ENCODE measurements around the gene ASB1. TPM values are rescaled to one million over a fixed set of nuclear protein-coding genes. Genes with fewer than 3 reads are reported as not detected.
A peak's percentile ranks its signal among the peaks of the same experiment; 100 is the strongest.

The ASB1 gene
- total RNA-seq, 1 donor from 2014 or later, result 5.0 TPM

DNA sequence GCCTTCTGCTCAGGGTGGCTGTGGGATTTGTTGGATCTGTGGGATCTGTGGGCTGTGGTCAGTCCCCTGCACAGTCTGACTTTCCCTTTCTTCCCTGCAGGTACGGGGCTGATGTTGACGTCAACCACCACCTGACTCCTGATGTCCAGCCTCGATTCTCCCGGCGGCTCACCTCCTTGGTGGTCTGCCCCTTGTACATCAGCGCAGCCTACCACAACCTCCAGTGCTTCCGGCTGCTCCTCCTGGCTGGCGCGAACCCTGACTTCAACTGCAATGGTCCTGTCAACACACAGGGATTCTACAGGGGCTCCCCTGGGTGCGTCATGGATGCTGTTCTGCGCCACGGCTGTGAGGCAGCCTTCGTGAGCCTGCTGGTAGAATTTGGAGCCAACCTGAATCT, 17.5 kb downstream of the ASB1 start:
- no peak for DNase-seq (ENCODE audit: low read depth in 2 of 2)

DNA sequence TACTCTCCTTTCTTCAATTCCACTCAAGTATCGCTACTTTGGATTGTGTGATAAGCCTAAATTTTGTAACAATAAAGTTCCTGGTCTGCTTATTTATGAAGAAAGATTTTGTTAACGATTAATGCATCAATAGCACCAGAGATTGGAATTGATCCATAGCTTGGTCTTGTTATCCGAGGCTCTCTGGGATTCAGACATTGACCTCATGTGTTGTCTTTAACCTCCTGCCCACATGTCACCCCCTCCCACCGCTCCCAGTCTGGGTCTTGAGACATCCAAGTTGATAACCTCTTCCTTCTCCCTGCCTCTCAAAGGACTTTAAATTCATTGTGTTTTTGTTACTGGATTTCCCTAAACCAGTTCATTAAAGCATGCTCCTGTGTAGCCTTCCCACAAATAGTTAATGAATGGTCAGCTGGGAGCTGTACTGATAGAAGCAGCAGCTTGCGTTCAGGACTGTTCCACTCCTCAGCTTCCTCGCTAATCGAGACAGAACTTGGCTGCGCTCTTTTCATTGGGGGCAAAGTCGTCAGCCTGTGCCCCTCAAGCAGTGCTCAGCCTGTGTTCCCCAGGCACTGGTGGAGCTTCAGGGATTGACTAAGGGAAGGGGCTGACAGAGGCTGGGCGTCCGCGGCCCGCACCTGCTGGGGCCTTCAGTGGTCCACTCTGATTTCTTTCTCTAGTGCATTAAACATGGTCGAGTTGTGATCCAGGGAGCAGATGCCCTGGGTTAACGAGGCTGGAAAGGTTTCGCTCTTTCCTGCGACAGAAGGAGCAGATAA, 18.9 kb downstream of the ASB1 start:
- DNase-seq (ENCODE audit: low read depth in 2 of 2), result no peak

DNA sequence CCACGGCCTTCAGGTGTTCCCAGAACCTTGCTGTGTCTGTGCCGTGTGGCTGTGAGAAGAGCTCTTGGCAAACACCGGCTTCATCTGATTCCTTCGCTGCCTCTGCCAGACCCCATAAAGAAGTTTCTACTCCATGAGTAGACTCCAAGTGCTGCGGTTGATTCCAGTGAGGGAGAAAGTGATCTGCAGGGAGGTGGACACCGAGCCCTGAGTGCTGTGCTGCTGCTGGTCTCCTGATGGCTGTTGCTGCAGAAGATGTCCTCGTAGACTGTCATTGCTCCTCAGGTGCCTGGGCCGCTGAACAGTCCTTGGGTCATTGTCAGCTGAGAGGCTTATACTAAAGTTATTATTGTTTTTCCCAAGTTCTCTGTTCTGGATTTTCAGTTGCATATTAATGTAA, 19.6 kb downstream of the ASB1 start:
- no peak for DNase-seq (ENCODE audit: low read depth in 2 of 2)

DNA sequence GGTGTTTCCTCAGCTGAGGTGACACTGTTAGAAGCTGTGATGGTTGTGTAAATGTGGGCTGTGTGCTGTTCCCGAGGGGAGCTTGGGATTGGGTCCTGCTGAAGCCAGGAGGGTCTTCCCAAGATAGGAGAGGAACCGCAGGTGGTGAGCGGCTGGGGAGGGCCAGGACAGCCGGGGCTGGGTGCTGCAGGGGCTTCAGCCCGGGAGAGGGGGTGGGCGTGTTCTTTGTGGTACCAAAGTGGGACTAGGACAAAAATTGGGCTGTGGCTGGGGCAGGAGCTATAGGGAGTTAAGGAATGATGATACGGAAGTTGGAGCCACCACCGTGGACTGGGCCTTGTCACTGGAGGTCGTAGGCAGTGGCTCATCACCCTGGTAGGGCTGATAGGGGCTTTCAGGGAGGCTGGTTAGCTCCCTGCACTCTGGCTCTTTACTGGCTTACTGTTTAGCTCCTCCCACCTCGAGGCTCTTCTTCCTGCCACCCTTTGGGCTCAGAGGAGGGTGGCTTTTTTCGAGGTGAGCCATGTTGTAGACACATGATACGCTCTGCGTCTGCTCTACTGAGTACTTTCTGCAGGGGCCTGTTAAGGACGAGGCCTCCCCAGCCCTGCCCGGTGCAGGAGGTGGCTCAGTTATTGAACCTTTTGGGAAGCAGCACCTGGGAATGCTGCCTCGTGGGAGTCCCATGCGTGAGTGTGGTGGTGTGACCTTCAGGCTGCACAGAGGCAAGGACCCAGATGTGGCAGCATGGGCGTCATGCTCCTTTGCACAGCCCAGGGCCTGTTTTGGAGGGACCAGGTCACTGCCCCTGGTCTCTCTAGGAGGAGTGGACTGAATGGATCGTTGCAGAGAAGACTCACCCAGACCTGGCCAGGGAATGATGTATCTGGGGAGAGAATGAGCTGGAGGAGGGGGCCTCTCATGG, 21.6 kb downstream of the ASB1 start:
- no peak for DNase-seq (ENCODE audit: low read depth in 2 of 2)

DNA sequence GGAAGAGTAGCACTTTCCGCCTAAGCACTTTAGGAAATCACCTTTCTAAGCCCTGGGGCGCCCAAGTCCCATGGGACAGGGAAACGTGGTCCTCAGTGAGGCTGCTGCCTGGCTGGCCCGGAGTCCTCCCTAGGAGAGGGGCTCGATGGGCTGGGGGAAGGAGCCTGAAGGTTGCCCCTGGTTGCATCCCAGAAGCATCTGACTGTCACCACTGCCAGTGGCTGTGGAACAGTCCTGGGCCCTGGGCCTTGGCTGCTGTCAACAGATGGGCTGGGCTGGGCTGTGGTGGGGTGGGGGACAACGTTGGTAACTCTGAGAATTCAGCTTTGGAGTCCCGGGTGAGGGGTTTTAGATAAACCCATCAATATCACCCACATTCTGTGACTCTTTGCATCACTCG, 22.5 kb downstream of the ASB1 start:
- no peak for DNase-seq (ENCODE audit: low read depth in 2 of 2)

DNA sequence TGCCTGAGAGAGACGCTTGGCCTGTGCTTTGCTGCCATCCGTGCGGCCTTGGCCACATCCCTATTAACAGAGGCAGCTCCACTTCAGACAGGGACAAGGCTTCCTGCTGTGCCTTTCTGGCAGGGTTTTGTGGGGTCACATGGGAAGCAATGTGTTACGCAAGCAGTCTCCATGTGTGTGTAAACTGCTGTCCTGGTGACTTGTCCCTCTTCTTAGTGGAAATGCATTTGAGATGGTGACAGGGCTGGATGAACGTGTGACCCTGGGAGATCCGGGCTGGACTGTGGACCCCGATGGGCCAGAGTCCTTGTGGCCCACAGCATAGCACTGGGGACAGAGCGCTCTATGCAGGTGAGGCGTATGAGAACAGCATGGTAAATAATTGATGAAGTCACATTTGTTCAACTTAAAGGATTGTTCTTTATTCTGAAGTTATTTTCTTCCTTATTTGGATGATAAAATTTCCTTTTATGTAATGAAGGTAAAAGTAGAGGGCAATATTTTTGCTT, 23.2 kb downstream of the ASB1 start:
- no peak for DNase-seq (ENCODE audit: low read depth in 2 of 2)

DNA sequence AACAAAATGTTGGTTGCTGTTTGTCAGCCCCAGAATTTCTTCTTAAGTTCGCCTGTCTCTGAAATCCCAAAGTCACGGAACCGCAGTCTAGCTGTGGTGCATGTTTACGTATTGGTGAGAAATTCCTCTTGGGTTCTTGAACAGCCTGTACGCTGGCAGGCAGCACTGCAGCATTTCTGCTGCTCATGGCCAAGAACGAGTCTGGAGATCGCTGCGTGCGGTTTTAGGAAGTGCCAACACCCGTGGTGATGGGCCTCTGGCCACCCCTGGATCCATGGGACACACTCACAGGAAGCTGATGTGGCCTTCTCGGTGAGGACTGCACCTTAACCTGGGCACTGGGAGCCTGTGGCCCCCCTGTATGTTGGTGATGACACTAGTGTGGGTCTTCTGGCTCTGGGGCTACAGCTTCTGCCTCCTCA, 23.7 kb downstream of the ASB1 start:
- no peak for DNase-seq (ENCODE audit: low read depth in 2 of 2)

DNA sequence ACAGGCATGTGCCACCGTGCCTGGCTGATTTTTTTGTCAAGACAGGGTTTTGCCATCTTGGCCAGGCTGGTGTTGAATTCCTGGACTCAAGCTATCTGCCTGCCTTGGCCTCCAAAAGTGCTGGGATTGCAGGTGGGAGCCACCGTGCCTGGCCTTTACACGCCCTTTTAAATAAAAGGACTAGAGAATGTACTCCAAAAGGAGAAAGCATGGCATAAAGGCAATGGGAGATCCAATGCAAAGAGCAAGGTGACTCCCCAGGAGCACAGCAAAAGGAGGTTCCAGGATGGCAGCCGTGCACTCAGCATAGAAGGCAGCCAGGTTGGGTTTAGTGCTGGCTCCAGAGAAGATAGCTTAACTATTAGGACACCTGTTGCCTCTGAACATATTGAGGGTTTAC, 27.1 kb downstream of the ASB1 start:
- DNase-seq (ENCODE audit: low read depth in 2 of 2), result no peak

DNA sequence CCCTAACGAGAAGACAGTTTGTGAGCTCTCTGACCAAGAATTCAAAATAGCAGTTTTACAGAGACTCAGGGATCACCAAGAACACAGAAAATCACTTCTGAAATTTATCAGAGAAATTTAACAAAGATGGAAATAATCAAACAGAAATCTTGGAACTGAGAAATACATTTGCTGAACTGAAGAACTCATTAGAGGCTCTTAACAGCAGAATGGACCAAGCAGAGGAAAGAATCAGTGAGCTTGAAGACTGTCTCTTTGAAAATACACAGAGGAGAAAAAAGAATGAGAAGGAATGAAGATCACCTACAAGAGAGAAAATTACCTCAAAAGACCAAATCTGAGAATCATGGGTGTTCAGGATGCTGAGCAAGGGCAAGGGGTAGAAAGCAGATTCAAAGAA, 29.7 kb downstream of the ASB1 start:
- no peak for DNase-seq (ENCODE audit: low read depth in 2 of 2)

DNA sequence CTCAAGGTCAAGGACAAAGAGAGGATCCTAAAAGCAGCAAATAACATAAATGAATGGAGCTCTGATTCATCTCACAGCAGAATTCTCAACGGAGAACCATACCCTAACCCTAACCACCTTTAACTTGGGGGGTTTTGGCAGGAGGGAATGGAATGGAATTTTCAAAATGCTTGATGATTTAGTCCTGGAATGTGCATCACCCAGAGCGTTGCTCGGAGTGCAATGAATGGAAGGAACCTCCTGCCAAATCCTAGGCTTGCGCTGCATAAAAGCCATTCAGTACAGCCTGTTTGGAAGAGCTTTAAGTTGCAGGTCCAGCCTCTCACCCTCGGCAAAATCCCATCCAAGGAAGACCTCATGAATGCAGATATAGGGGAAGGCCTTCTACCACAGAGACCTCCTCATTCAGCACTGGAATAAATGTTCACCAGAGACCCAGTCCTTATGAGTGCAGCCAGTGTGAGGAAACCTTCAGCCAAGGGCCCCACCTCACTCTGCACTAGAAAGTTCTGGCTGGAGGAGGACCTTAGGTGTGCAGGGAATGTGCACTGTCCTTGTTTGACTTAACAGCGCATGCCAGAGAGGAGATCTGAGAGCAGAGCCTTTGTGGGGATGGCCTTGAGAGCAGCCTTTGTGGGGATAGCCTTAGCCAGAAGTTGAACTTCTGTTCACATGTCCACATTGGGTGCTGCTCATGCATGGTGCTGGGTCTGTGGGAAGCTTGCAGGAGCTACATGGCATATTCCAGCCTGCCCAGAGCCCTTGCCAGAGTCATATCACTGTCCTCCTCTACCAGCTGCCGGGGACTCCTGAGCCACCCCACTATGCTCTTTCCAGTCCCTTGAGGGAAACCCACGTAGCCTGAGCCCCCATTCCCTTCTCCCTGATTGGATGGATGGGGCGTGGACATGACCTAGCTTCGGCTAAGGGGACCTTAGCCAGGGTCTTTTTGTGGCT, 30.5 kb downstream of the ASB1 start:
- no peak for DNase-seq (ENCODE audit: low read depth in 2 of 2)

DNA sequence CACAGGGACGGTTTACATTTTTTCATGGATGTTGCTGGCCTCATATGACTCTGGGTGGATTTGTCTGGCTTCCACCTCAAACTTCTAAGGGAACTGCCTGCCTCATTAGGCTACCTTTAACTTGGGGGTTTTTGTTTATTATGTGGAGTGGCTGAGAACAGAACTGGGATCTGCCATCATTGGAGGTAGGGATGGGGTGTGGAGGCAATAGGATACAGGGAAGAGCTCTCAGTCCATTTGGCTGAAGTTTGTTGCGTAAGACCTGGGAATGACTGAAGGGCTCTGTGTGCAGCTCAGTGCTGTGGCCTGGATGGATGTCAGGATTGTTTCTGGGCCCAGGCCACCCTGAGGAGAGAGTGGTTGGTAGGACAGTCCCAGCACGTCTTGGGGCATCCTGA, 31.2 kb downstream of the ASB1 start:
- no peak for DNase-seq (ENCODE audit: low read depth in 2 of 2)

DNA sequence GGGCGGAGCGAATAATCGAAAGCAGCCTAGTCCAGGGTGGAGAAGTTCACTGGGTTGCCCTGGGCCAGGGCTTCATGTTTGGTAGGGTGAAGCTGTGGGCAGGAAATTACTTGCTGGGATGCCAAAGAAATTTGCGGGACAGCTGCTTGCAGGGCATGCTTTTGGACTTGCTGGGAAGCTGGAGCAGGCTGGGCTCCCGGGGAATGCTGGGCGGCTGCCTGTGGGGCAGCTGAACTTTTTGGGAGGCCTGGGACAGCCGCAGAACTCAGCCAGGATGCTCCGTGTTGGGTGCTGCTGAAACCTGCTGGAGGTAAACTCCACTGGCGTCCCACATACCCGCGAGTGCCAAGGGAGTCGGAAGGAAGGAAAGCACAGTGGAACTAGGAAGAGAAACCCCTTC, 31.9 kb downstream of the ASB1 start:
- DNase-seq (ENCODE audit: low read depth in 2 of 2), result no peak

DNA sequence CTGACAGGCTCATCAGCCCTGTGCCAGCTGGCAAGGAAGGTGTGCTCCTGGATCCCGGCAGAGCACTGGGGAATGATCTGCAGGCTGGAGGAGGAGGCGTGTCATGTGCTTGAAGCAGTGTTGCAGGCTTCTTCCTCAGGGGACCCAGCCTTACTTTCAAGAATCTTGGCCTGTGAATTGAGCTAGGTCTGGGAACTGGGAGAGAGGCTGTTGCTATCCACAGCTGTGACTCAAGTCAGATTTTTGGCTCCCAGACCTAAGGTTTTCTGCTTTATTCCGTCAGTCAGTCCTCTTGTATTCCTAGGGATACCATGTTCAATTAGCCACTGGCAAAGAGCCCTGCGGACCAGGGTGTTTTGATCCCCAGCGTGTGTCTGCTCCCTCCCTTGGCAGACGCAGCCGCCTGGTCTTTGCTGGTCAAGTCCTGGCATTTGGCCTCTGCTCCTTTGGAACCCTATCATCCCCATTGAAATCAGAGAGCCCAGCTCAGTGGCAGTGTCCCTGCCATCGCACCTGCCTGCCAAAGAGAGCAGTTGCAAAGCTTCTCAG, 32.4 kb downstream of the ASB1 start:
- DNase-seq (ENCODE audit: low read depth in 2 of 2), result no peak

DNA sequence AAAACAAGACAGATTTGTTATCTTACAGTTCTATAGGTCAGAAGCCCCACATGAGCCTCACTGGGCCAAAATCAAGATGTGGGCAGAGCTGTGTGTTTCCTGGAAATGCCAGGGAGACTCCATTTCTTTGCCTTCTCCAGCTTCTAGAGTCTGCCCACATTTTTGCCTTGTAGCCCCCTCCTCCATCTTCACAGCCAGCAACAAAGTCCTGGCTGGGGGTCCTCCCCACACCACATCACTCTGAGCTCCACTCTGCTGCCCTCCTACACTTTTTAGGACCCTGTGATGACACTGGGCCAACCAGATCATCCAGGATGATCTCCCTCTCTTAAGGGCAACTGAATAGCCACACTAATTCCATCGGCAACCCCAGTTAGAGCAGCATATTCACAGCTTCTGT, 34.3 kb downstream of the ASB1 start:
- DNase-seq (ENCODE audit: low read depth in 2 of 2), result no peak

DNA sequence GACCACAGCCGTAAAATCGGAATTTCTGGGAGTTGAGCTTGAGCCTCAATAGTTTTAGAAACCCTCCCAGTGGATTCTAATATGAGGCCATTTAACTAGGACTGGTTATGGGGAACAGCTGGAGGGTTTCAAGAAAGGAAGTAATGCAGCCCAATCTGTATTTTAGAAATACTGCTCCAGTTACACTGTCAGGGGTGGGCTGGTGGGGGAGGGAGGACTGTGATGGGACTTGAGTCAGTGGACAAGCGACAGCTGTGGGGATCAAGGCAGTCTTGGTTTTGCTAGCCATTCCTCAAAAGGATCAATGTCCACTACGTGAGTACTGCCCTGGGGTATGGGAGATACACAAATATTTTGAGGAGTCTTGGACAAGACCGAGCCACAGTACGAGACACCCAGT, 34.8 kb downstream of the ASB1 start:
- no peak for DNase-seq (ENCODE audit: low read depth in 2 of 2)

DNA sequence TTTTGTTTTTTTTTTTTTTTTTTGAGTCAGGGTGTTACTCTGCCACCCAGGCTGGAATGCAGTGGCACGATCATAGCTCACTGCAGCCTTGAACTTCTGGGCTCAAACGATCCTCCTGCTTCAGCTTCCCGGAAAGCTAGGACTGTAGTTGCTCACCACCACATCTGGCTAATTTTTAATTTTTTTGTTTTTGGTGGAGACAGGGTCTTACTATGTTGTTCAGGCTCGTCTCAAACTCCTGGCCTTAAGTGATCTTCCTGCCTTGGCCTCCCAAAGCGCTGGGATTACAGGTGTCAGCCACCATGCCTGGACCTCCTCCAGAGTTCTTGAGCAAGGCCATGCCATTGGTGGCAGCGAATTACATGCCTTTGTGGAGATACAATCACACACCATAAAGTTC, 35.2 kb downstream of the ASB1 start:
- DNase-seq (ENCODE audit: low read depth in 2 of 2), result no peak

DNA sequence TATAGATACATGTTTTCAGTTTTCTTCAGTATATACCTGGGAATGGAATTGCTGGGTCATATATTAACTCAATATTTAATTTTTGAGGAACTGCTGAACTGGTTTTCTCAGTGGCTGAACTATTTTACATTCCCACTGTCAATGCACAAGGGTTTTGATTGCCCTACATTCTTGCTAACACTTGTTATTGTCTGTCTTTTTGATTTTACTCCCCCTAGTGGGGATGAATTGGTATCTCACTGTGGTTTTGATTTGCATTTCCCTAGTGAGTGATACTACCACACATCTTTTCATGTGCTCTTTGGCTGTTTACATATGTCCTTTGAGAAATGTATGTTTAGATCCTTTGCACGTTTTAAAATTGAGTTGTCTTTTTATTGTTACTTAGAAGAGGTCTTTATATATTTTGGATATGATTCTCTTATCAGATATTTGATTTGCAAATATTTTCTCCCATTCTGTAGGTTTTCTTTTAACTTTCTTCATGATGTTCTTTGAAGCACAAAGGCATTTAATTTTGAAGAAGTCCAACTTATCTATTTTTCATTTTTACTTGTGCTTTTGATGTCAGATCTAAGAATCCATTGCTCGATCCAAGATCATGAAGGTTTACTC, 36.2 kb downstream of the ASB1 start:
- peak; percentile 65 to 75 for DNase-seq (ENCODE audit: low read depth in 2 of 2)

DNA sequence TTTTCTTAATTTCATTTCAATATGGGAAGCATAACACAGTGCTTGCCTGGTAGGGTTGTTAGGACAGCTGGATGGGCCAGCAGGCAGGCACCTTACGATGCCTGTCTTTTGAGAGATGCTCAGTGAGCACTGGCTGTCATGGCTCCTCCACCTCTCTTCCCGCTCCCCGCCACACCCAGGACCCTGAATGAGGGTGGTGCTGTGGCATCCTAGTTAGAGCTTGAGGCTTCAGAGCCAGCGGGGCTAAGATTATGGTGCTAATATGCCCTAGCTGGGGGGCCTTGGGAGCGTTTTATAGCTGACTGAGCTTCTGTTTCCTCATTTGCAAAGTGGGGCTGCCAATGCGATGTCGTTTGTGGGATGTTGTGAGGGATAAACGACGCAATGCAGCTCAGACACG, 37.7 kb downstream of the ASB1 start:
- DNase-seq (ENCODE audit: low read depth in 2 of 2), result no peak

DNA sequence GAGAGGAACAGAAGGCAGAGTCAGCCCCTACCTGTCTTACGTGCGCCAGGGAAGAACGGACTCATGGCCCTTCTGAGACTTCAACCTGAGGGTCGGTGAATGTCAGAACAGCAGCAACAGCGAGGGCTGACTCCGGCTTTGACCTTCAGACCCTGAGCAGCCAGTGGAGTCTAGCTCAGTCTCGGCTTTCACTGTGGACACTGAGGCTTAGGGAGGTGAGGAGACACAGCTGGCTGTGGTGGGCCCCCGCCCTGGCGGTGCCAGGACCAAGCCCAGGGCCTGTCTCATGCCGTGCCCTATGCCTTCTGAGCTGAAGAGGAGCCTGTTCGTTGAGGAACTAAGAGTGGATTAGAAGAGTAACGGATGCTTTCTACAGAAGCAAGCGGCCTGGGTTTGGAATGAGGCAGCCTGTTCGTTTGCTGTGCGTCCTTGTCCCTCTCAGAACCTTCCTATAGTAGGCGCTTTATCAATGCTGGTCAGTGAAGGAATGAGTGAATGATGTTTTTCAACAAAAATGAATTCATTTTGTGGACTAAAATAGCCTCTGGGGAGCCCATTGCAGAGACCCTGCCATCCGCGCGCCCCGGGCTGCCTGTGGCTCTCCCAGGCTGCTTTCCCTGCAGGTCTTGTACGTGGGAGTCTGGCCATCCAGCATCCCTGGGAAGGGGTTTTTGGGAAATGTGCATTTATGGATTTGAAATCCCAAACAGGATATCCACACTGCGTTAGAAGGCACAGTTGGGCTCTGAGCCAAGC, 38.9 kb downstream of the ASB1 start:
- no peak for DNase-seq (ENCODE audit: low read depth in 2 of 2)

DNA sequence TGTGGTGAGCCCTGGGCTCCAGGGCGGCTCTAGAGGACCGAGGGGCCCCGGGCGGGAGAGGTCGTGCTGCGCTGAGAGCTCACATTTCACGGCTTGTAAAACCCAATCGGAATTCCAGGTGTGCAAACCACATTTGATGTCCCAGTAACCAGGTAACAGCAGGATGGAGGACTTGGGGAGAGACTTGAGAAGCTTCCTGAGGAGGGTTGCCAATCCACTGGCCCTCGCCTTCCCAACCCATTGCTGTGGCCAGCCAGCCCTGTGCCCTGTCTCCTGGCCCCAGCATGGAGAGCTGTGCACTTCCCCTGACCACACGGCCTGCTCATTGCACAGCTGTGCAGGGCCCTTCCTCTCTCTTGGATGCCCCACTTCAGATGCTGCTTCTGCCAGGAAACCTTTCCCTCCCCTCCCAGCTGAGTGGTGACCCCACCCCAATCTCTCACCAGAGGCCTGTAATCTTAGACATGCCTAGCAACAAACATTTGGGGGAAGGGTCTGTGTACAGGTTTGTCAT, 39.6 kb downstream of the ASB1 start:
- DNase-seq (ENCODE audit: low read depth in 2 of 2), result no peak

Data from lung microvascular endothelial cell (primary cell).